Measurements from ENCODE around the gene STX17.
"Not testable (repeated sequence)": the region's sequence is repeated elsewhere in the genome, so short reads cannot be mapped to it uniquely, and the experiment has no call there.

STX17 gene

GRCh38 chr9:99962680-99963261 lies 56.3 kb downstream of the STX17 start:
- DNase-seq (ENCODE audit: low read depth, low spot score): no peak
- H3K4me3 ChIP-seq (ENCODE audit: low read length): no peak overlapping the region

GRCh38 chr9:99964336-99964735 lies 57.9 kb downstream of the STX17 start:
- no peak for DNase-seq (ENCODE audit: low read depth, low spot score)
- H3K4me3 ChIP-seq (ENCODE audit: low read length): no peak overlapping the region

GRCh38 chr9:99966001-99966400 lies 59.5 kb downstream of the STX17 start:
- no peak for DNase-seq (ENCODE audit: low read depth, low spot score)
- H3K4me3 ChIP-seq (ENCODE audit: low read length): no peak overlapping the region

GRCh38 chr9:99966716-99967115 lies 60.3 kb downstream of the STX17 start:
- DNase-seq (ENCODE audit: low read depth, low spot score): no peak
- H3K4me3 ChIP-seq (ENCODE audit: low read length): no peak overlapping the region

GRCh38 chr9:99967457-99967856 lies 61.0 kb downstream of the STX17 start:
- H3K4me3 ChIP-seq (ENCODE audit: low read length): no peak overlapping the region
- DNase-seq (ENCODE audit: low read depth, low spot score): no peak

- no peak overlapping the region for H3K4me3 ChIP-seq (ENCODE audit: low read length)
- DNase-seq (ENCODE audit: low read depth, low spot score): no peak
Observed at GRCh38 chr9:99970481-99970880, 64.0 kb downstream of the STX17 start.

- DNase-seq (ENCODE audit: low read depth, low spot score): no peak
- H3K4me3 ChIP-seq (ENCODE audit: low read length): no peak overlapping the region
Observed at GRCh38 chr9:99971410-99971809, 65.0 kb downstream of the STX17 start.

GRCh38 chr9:99973455-99973854 lies 67.0 kb downstream of the STX17 start:
- no peak overlapping the region for H3K4me3 ChIP-seq (ENCODE audit: low read length)
- no peak for DNase-seq (ENCODE audit: low read depth, low spot score)

- DNase-seq (ENCODE audit: low read depth, low spot score): no peak
- no peak overlapping the region for H3K4me3 ChIP-seq (ENCODE audit: low read length)
Observed at GRCh38 chr9:99977033-99977792, 70.8 kb downstream of the STX17 start.

- H3K4me3 ChIP-seq (ENCODE audit: low read length): no peak overlapping the region
- no peak for DNase-seq (ENCODE audit: low read depth, low spot score)
Observed at GRCh38 chr9:99978221-99978620, 71.8 kb downstream of the STX17 start.

- no peak for DNase-seq (ENCODE audit: low read depth, low spot score)
Observed at GRCh38 chr9:99980598-99980997, 74.1 kb downstream of the STX17 start.

GRCh38 chr9:99986642-99987041 lies 80.2 kb downstream of the STX17 start:
- H3K4me3 ChIP-seq (ENCODE audit: low read length): no peak overlapping the region
- DNase-seq (ENCODE audit: low read depth, low spot score): no peak

More at GRCh38 chr9:99980598-99980997, 74.1 kb downstream of the STX17 start:
- no peak overlapping the region for H3K4me3 ChIP-seq (ENCODE audit: low read length)

GRCh38 chr9:99990508-99990907 lies 84.1 kb downstream of the STX17 start:
- not testable (repeated sequence) for DNase-seq (ENCODE audit: low read depth, low spot score); H3K4me3 ChIP-seq (ENCODE audit: low read length)

- DNase-seq (ENCODE audit: low read depth, low spot score): no peak
- no peak overlapping the region for H3K4me3 ChIP-seq (ENCODE audit: low read length)
Observed at GRCh38 chr9:99998266-99998665, 91.8 kb downstream of the STX17 start.

- DNase-seq (ENCODE audit: low read depth, low spot score): no peak
- H3K4me3 ChIP-seq (ENCODE audit: low read length): no peak overlapping the region
Observed at GRCh38 chr9:99998866-99999265, 92.4 kb downstream of the STX17 start.

GRCh38 chr9:99999797-100000196 lies 93.3 kb downstream of the STX17 start:
- H3K4me3 ChIP-seq (ENCODE audit: low read length): no peak overlapping the region
- no peak for DNase-seq (ENCODE audit: low read depth, low spot score)

GRCh38 chr9:100011062-100011681 lies 104.7 kb downstream of the STX17 start:
- H3K4me3 ChIP-seq (ENCODE audit: low read length): no peak overlapping the region
- DNase-seq (ENCODE audit: low read depth, low spot score): peak; percentile 44

- DNase-seq (ENCODE audit: low read depth, low spot score): no peak
- H3K4me3 ChIP-seq (ENCODE audit: low read length): no peak overlapping the region
Observed at GRCh38 chr9:100012279-100012678, 105.8 kb downstream of the STX17 start.

- no peak for DNase-seq (ENCODE audit: low read depth, low spot score)
- H3K4me3 ChIP-seq (ENCODE audit: low read length): no peak overlapping the region
Observed at GRCh38 chr9:100013573-100013972, 107.1 kb downstream of the STX17 start.

- H3K4me3 ChIP-seq (ENCODE audit: low read length): no peak overlapping the region
- no peak for DNase-seq (ENCODE audit: low read depth, low spot score)
Observed at GRCh38 chr9:100014846-100015245, 108.4 kb downstream of the STX17 start.
